DOHH2 (cell line): ENCODE measurements around the gene P3H3.

Source experiments
- H3F3A ChIP-seq: fragments of 200-600 bp; sonication (generic), shearing (Covaris generic); 2 replicates; pipeline ENCODE4 v1.6.0; 2016; ENCODE audit warnings: antibody characterized with exemption, mild to moderate bottlenecking; ENCODE audit not compliant: control insufficient read depth, insufficient read depth
- H3K27ac ChIP-seq: fragments of 200-600 bp; sonication (generic); 2 replicates; pipeline ENCODE4 v1.5.1; 2014; ENCODE audit warnings: low read depth, mild to moderate bottlenecking, low read length, moderate library complexity
- H3K27me3 ChIP-seq: fragments of 200-600 bp; sonication (generic); 2 replicates; pipeline ENCODE4 v1.6.1; 2014; ENCODE audit warnings: mild to moderate bottlenecking, low read length, mixed read lengths; ENCODE audit not compliant: control insufficient read depth
- H3K36me3 ChIP-seq: fragments of 200-600 bp; sonication (generic); 2 replicates; pipeline ENCODE4 v1.6.1; 2014; ENCODE audit warnings: mild to moderate bottlenecking, low read length, moderate library complexity, mixed read lengths; ENCODE audit not compliant: control insufficient read depth
- H3K4me1 ChIP-seq: fragments of 200-600 bp; sonication (generic); 2 replicates; pipeline ENCODE4 v1.6.1; 2014; ENCODE audit warnings: mild to moderate bottlenecking, low read length, mixed read lengths; ENCODE audit not compliant: control insufficient read depth
- H3K4me2 ChIP-seq: fragments of 200-600 bp; sonication (generic); 2 replicates; pipeline ENCODE4 v1.6.0; 2014; ENCODE audit warnings: mild to moderate bottlenecking, low read length, moderate library complexity
- H3K4me3 ChIP-seq: fragments of 200-600 bp; sonication (generic); 2 replicates; pipeline ENCODE4 v1.5.1; 2014; ENCODE audit warnings: mild to moderate bottlenecking, low read length, mixed read lengths
- H3K79me2 ChIP-seq: fragments of 200-600 bp; sonication (generic); 2 replicates; pipeline ENCODE4 v1.6.1; 2014; ENCODE audit warnings: mild to moderate bottlenecking, low read length, mixed read lengths; ENCODE audit not compliant: control insufficient read depth
- H3K9me2 ChIP-seq: fragments of 200-600 bp; sonication (generic); replicated peaks from 2 replicates; pipeline ENCODE4 v1.6.1; 2014; ENCODE audit warnings: mild to moderate bottlenecking, low read length, mixed read lengths; ENCODE audit not compliant: control insufficient read depth
- H3K9me3 ChIP-seq: fragments of 200-600 bp; sonication (generic); 2 replicates; pipeline ENCODE4 v1.6.1; 2014; ENCODE audit warnings: antibody characterized with exemption, low read length, mixed read lengths; ENCODE audit not compliant: control insufficient read depth, insufficient read depth
- H4K20me1 ChIP-seq: fragments of 200-600 bp; sonication (generic); 2 replicates; pipeline ENCODE4 v1.6.0; 2014; ENCODE audit warnings: low read depth, mild to moderate bottlenecking, antibody characterized with exemption, low read length, moderate library complexity; ENCODE audit not compliant: control insufficient read depth, insufficient read depth
- CTCF ChIP-seq: fragments of 200-600 bp; sonication (generic); IDR thresholded peaks from one replicate; pipeline ENCODE4 v1.5.1; 2014; ENCODE audit warnings: antibody characterized with exemption, mild to moderate bottlenecking, low read depth, low read length; ENCODE audit not compliant: poor library complexity, severe bottlenecking
- EZH2phosphoT487 ChIP-seq: fragments of 200-600 bp; sonication (generic); IDR thresholded peaks from 2 replicates; pipeline ENCODE4 v1.6.1; 2017; ENCODE audit warnings: borderline replicate concordance, mild to moderate bottlenecking, antibody characterized with exemption, low read length, moderate library complexity, mixed read lengths

P3H3 gene

GRCh38 chr12:6834873-6835272, 6.7 kb downstream of the P3H3 start:
- Histone ChIP-seq H3K4me1 (peaks cover 27% of the 10 kb centered on the region), H3K27ac (no peak overlapping the region), H3K79me2 (no peaks in the 10 kb centered on the region), H3K27me3 (peaks cover 33% of the 10 kb centered on the region), H3K9me2 (no peaks in the 10 kb centered on the region), H3K4me3 (no peak overlapping the region), H3K4me2 (no peak overlapping the region), H3F3A (no peaks in the 10 kb centered on the region), H4K20me1 (no peaks in the 10 kb centered on the region), H3K9me3 (no peaks in the 10 kb centered on the region), H3K36me3 (no peaks in the 10 kb centered on the region)
- no peak for TF ChIP-seq CTCF
- TF ChIP-seq EZH2phosphoT487: no peak

- no peaks in the 10 kb centered on the region for H3K9me3 ChIP-seq
- no peak for TF ChIP-seq EZH2phosphoT487
- TF ChIP-seq CTCF: no peak
- H3K4me3 ChIP-seq: no peak overlapping the region
- peaks cover 13% of the 10 kb centered on the region for H3K27me3 ChIP-seq
- no peaks in the 10 kb centered on the region for H3K36me3 ChIP-seq
- H3F3A ChIP-seq: peaks cover under 1% of the 10 kb centered on the region; the same call in 1 of the 2 replicates
- no peaks in the 10 kb centered on the region for H3K9me2 ChIP-seq
- no peak overlapping the region for H3K4me2 ChIP-seq
- H3K79me2 ChIP-seq: no peaks in the 10 kb centered on the region
- no peak overlapping the region for H3K27ac ChIP-seq
- no peaks in the 10 kb centered on the region for H4K20me1 ChIP-seq
- H3K4me1 ChIP-seq: peaks cover 45% of the 10 kb centered on the region
These were observed 8.6 kb downstream of the P3H3 start for GRCh38 chr12:6836851-6837250.

- H3K27ac ChIP-seq: no peak overlapping the region
- TF ChIP-seq EZH2phosphoT487: no peak
- no peak for TF ChIP-seq CTCF
- no peak overlapping the region for H3K4me3 ChIP-seq
- H3F3A ChIP-seq: peaks cover 4% of the 10 kb centered on the region; the same call in 1 of the 2 replicates
- no peak overlapping the region for H3K4me2 ChIP-seq
- peaks cover 9% of the 10 kb centered on the region; the same call in 1 of the 2 replicates for H3K27me3 ChIP-seq
- no peaks in the 10 kb centered on the region for H4K20me1 ChIP-seq
- no peaks in the 10 kb centered on the region for H3K9me2 ChIP-seq
- peaks cover 45% of the 10 kb centered on the region for H3K4me1 ChIP-seq
- no peaks in the 10 kb centered on the region for H3K36me3 ChIP-seq
- no peaks in the 10 kb centered on the region for H3K9me3 ChIP-seq
- H3K79me2 ChIP-seq: no peaks in the 10 kb centered on the region
These were observed 9.3 kb downstream of the P3H3 start for GRCh38 chr12:6837370-6838060.
